Stimulated activated CD4-positive, alpha-beta T cell treated with anti-CD3 and anti-CD28 coated beads, TNF-alpha, amount 100 ng/mL, for 48 hours (primary cell): ENCODE results near the gene EPS15.
A peak's percentile ranks its signal among the peaks of the same experiment; 100 is the strongest.
"Not testable (repeated sequence)": the region's sequence is repeated elsewhere in the genome, so short reads cannot be mapped to it uniquely, and the experiment has no call there.

Experiments
- DNase-seq, 3 donors: peaks; one replicate each; pipeline ENCODE4 v3.0.0-alpha.2; 2020; ENCODE audit warnings: low read depth in 3 of 3

Gene EPS15

DNA sequence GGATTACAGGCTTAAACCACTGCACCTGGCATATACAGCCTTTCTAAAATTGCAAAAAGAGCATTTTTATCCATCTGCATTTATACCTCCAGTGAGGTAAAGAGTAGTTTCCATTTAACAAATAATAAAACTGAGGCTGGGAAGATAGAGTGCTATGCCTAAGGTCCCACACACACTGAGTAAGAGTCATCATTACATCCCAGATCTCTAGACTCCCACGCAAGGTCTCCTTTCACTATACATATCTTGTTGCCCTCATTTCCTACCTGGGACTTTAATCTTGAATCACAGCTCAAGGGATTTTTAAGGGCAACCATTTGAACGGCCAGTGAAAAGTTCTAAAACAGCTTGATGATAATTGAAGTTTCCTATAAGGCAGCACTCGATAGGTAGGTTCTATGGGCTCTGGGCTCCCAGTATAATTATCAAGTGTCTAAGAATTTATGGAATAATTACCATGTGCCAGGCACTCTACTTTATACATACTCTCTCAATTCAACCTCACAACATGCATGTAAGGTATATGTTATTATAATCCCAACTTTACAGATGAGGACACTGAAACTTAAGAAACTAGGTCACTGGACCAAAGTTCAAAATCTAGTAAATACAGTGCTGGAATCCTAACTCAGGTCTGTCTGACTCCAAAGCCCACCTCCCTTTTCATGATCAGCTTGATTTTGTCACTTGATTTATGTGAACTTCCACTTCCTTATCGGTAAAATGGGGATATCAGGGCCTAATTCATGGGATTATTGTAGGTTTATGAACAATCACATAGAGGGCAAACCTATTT lies 23.3 kb upstream of the EPS15 start:
- DNase-seq, result no peak

- DNase-seq, result no peak
These were observed 22.4 kb upstream of the EPS15 start for GRCh38 chr1:51541313-51542050.

DNA sequence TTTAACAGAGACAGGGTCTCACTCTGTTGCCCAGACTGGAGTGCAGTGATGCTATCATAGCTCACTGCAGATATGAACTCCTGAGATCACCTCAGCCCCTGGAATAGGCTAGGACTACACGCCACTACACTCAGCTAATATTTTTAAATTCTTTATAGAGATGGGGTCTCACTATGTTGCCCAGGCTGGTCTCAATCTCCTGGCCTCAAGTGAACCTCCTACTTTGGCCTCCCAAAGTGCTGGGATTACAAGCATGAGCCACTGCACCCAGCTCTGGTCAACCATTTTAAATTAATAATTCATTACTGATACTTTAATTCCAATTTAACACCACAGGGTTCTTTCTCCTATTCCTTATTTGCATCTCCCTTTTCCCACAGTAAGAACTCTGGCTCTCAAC lies 18.5 kb upstream of the EPS15 start:
- DNase-seq, result no peak

- DNase-seq, result no peak
These were observed 16.0 kb upstream of the EPS15 start for GRCh38 chr1:51535006-51535592.

- DNase-seq, result no peak
These were observed 15.4 kb upstream of the EPS15 start for GRCh38 chr1:51534447-51534846.

- DNase-seq, result no peak
These were observed 13.8 kb upstream of the EPS15 start for GRCh38 chr1:51532853-51533252.

DNA sequence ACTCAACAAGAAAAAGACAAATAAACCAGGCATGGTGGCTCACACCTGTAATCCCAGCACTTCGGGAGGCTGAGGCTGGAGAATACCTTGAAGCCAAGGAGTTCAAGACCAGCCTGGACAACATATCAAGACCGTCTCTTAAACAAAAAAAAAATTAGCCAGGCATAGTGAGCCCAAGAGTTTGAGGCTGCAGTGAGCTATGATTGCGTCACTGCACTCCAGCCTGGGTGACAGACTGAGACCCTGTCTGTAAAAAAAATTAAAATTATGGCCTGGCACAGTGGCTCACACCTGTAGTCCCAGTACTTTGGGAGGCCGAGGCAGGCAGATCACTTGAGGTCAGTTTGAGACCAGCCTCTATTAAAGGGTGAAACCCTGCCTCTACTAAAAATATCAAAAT lies 11.4 kb upstream of the EPS15 start:
- DNase-seq, result not testable (repeated sequence)

GRCh38 chr1:51527144-51527543 lies 8.1 kb upstream of the EPS15 start:
- no peak for DNase-seq

DNA sequence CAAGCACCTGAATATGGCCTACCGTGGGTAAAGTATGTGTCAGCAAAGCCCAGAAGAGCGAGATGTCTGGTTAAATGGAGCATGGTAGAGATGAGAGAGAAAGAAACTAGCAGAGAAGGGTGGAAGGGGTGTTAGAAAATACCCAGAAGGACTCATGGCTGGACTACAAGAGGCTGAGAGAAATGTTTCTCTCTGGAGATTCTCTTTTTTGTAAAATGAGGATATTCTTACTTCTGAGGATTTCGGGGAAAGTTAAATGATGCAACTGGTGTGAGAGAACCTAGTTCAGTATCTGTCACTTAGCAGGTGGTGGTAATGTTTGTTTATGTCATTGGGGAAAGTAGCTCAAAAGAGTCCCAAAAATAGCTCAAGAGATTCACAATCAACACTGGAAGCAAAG lies 7.2 kb upstream of the EPS15 start:
- no peak for DNase-seq

DNA sequence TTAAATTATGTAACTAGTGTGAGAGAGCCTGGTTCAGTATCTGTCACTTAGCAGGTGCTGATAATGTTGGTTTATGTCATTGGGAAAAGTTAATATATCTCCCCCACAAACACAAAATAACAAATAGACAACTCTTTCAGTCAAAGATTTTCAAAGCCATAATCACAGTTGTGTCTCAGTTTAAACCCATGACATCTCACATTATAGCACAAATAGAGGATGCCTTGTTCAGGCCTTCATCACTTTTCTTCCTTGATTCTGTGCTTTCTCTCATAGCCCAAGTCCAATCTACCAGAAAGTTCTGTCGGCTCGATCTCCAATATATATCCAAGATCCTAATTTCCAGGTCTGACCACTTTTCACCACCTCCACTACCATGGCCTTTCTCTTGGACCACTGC lies 6.2 kb upstream of the EPS15 start:
- no peak for DNase-seq

DNA sequence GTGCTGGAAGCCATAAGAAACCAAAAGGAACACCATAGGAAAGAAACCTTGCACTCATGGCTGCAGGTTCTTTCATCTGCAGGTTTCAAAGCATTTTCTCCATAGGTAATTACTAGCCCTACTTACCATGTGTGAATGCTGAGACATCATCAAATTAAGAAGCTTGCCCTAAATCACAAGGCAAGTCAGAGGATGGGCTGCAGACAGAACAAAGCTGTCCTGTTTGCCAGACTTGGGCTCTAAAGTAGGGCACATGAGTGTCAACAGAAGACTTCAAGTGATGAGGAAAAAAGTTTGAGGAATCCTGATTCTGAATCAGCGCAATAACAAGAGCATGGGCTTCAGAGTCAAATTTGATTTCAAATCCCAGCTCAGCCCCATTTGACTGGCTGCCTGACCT lies 5.8 kb upstream of the EPS15 start:
- DNase-seq, result no peak

DNA sequence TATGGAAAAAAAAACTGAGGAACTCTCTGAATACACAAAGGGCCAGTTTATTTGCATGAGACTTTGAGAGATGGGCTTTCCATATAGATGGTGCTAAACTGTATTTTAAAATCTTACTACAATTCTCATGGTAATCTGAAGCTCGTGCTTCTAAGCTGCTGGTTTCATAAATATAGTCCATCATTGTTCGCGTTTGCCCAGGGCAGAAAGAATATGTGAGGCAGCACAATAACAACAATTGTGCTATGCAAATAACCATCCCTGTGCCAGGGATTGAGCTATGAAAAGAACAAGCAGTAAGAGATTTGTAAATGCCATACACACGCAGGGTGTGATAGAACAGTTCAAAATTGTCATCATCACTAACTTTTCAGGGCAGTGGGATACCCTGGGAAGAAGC lies 4.9 kb upstream of the EPS15 start:
- no peak for DNase-seq

GRCh38 chr1:51520700-51521248 lies 1.7 kb upstream of the EPS15 start:
- no peak for DNase-seq

GRCh38 chr1:51519865-51520699 lies 1.0 kb upstream of the EPS15 start:
- no peak for DNase-seq

GRCh38 chr1:51518586-51519047 lies 449 bp downstream of the EPS15 start:
- peak in 1 of 3 donors; percentile 31 for DNase-seq

DNA sequence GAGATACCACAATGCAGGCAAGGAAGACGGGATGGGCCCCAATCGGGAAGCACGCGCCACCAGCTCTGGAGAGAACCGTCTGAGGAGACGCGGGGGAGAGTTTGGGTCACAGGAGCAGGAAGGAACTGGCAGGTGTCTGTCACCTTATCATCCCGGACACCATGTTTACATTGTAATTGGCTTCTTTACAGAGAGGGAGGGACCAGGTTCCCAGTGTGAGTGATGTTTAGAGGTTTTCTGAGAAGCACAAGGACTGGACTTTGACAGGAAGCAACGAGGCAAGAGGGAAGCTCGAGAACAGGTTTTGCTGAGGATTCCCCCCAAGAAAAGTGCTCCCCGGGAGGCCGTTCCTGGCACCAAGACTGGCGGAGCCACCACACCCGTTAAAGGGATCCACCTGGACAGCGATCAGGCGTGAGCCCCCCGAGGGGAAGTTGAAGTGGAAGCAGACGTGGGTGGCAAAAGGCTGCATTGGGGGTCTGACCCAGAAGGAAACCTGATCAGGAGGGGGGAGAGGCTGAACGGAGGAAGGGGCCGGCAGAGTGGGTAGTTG lies 957 bp downstream of the EPS15 start:
- DNase-seq, result no peak

DNA sequence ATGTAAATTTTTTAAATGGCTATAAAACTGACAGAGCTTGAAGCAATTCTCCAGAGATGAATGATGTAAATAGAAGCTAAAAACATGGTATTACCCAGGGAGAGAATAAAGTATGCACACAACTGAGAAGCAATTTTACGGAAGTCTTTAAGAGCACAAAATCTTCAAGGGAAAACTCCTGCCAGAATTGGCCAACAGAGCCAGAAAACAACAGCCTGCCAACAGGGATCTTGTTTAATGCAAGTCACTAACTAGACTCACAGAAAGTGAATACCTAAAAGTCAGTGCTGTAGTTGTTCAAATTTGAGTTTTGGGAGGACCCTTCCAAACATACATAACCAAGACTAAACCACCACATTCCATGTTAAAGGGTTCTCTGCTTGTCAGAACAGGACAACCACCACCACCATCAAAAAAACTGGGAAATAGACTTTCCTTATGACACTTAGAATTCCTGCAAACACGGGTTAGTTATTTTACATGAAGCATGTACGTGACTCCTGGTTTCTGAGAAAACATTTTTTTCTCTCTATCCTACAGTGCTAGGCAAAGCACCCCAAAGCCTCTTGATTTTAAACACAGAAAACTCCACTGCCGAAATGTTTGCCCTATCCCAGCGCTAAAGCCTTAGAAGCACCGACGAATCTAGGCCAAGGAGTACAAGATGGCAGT lies 1.6 kb downstream of the EPS15 start:
- DNase-seq, result no peak

GRCh38 chr1:51516649-51517158 lies 2.4 kb downstream of the EPS15 start:
- no peak for DNase-seq

DNA sequence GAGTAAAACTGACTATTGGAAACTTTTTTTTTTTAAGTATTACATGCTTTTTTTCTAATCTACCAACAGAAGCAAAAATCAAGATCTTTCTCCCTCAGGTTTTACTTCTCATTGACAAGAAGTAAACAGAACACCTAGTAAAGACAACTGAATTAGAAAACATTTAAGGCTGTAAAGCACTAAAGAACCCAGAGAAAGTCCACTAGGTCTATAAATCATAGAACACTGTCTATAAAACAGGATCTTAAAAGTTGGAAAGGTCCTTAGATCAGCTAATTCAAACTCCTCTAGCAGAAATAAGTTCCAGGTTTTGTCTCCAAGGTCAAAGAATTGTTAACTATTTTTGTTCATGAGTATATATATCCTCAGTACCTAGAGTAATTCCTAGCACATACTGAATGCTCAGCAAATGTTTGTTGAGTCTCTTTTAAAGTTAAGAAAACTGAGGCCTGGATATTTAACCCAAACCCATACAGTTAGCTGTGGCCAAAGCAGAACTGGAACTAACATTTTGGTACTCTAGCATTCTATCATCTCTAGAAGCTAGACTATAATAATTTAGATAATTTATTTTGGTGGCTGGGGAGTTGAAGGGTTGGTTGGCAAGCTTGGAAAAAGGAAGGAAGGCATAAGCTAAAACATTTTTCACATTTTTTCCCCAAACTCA lies 3.0 kb downstream of the EPS15 start:
- DNase-seq, result no peak
